Small intestine (tissue), 7 donors: Measurements from ENCODE around the gene PLEKHH1. TPM values are rescaled to one million over a fixed set of nuclear protein-coding genes. Genes with fewer than 3 reads are reported as not detected.

Experiments used
- DNase-seq, 2 donors: peaks; one replicate each; pipeline versions ENCODE4 v3.0.0 to v3.0.0-alpha.2; 2013
- FAIRE-seq: peaks from 2 replicates; lab custom pipeline; 2012; peaks lifted over from hg19 to GRCh38; lab: Jason Lieb, UNC
- H3K27ac ChIP-seq, 3 donors: one replicate each; pipeline ENCODE4 v1.5.1; 2013; ENCODE audit warnings: low read length in 2 of 3, mild to moderate bottlenecking in 2 of 3, control low read depth in 1 of 3, inconsistent platforms in 1 of 3, low read depth in 1 of 3, moderate library complexity in 1 of 3
- H3K27me3 ChIP-seq, 3 donors: one replicate each; pipeline ENCODE4 v1.6.1; 2013; ENCODE audit warnings: low read length in 3 of 3, inconsistent platforms in 1 of 3; ENCODE audit not compliant: control insufficient read depth in 3 of 3, insufficient read depth in 3 of 3
- H3K36me3 ChIP-seq, 3 donors: one replicate each; pipeline ENCODE4 v1.6.1; 2013; ENCODE audit warnings: low read length in 3 of 3, inconsistent platforms in 1 of 3, low read depth in 1 of 3, mild to moderate bottlenecking in 1 of 3, moderate library complexity in 1 of 3; ENCODE audit not compliant: control insufficient read depth in 3 of 3, insufficient read depth in 2 of 3
- H3K4me1 ChIP-seq, 3 donors: one replicate each; pipeline ENCODE4 v1.6.1; 2013; ENCODE audit warnings: low read length in 2 of 3, inconsistent platforms in 1 of 3, low read depth in 1 of 3, mild to moderate bottlenecking in 1 of 3, moderate library complexity in 1 of 3; ENCODE audit not compliant: control insufficient read depth in 3 of 3, insufficient read depth in 2 of 3
- H3K4me3 ChIP-seq, 3 donors: one replicate each; pipeline ENCODE4 v1.5.1; 2013; ENCODE audit warnings: low read length in 3 of 3, control low read depth in 1 of 3, inconsistent platforms in 1 of 3, low read depth in 1 of 3, mild to moderate bottlenecking in 1 of 3, moderate library complexity in 1 of 3
- H3K9me3 ChIP-seq, 2 donors: one replicate each; pipeline ENCODE4 v1.6.1; 2013; ENCODE audit warnings: low read depth in 1 of 2, low read length in 1 of 2; ENCODE audit not compliant: control insufficient read depth in 2 of 2, insufficient read depth in 1 of 2
- WGBS, 3 donors: extraction: QIAGEN DNeasy Blood & Tissue Kit; methylation state at CpG; one replicate each; pipeline ENCODE4 v1.1.7; 2013; 5-methylcytosine and 5-hydroxymethylcytosine counted together
- polyA plus RNA-seq, 4 donors: library from polyadenylated mRNA; stranded (reverse) in 3 of 4; unstranded in 1 of 4; fragments of 200-250 nt in 3 of 4; fragments of 120-200 nt in 1 of 4; gene quantifications; one replicate each; pipeline versions ENCODE4 v1.2.1 to v1.2.3, GENCODE V29; 2013
- donor health status: healthy with polysubstance abuse.
- donor health status: control.
- donor health status: control.
- donor health status: Bipolar disorder and iron deficiency.
- donor health status: healthy.

PLEKHH1 gene
- polyA plus RNA-seq, 4 donors = 21.5 to 87.2 (median 47.5) TPM

- DNase-seq = no peak
- H3K36me3 ChIP-seq = peaks cover 0 to 9% (median 0%) of the 10 kb centered on the region in 3 donors
- no peaks in the 10 kb centered on the region for H3K27me3 ChIP-seq
- FAIRE-seq = no peak
- no peak overlapping the region for H3K4me3 ChIP-seq
- WGBS, 3 donors = 78 to 82% (median 78%) methylated on average over 4 of the region's 4 CpGs
- H3K9me3 ChIP-seq = no peaks in the 10 kb centered on the region
- H3K27ac ChIP-seq = no peak overlapping the region
- peaks cover 0 to 2% (median 0%) of the 10 kb centered on the region in 3 donors for H3K4me1 ChIP-seq
These were observed 31.4 kb upstream of the PLEKHH1 start for GRCh38 chr14:67501670-67502069.

DNA sequence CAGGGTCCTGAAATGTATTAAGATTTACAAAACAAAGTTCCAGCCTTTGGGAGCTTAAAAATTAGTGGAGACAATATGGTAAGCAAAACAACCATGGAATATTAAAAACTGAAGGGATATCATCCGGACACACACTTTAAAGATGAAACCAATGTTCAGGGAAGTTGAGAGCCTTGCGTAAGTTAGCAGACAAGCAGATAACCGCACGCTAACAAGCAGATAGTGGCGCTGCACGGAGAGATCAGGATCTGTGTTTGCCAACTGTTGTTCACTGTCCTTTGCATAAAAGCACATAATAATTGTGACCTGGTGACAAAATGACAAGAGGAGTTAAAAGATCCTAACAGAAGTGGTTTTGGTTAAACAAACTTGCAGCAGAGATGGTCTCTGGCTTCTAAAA lies 30.2 kb upstream of the PLEKHH1 start:
- Histone ChIP-seq H3K27ac (no peak overlapping the region), H3K4me1 (no peaks in the 10 kb centered on the region), H3K27me3 (no peaks in the 10 kb centered on the region), H3K4me3 (no peak overlapping the region), H3K36me3 (peaks cover 0 to 12% (median 0%) of the 10 kb centered on the region in 3 donors), H3K9me3 (no peaks in the 10 kb centered on the region)
- no peak for DNase-seq
- 61 to 69% (median 65%) methylated on average over 6 of the region's 6 CpGs for WGBS, 3 donors
- FAIRE-seq = no peak

- Histone ChIP-seq H3K4me1 (peaks cover 0 to 4% (median 0%) of the 10 kb centered on the region in 3 donors), H3K27ac (no peak overlapping the region), H3K27me3 (no peaks in the 10 kb centered on the region), H3K9me3 (no peaks in the 10 kb centered on the region), H3K4me3 (no peak overlapping the region), H3K36me3 (peaks cover 0 to 12% (median 0%) of the 10 kb centered on the region in 3 donors)
- DNase-seq (no peak), FAIRE-seq (no peak)
- 70 to 87% (median 83%) methylated on average over 7 of the region's 7 CpGs for WGBS, 3 donors
These were observed 29.8 kb upstream of the PLEKHH1 start for GRCh38 chr14:67503331-67503730.

- FAIRE-seq = no peak
- Histone ChIP-seq H3K4me1 (peaks cover 0 to 6% (median 0%) of the 10 kb centered on the region in 3 donors), H3K4me3 (no peak overlapping the region), H3K27ac (no peak overlapping the region), H3K36me3 (peaks cover 0 to 12% (median 0%) of the 10 kb centered on the region in 3 donors), H3K27me3 (no peaks in the 10 kb centered on the region), H3K9me3 (no peaks in the 10 kb centered on the region)
- DNase-seq = no peak
- 65 to 71% (median 67%) methylated on average over 1 of the region's 1 CpG for WGBS, 3 donors
These were observed 27.8 kb upstream of the PLEKHH1 start for GRCh38 chr14:67505254-67505653.

DNA sequence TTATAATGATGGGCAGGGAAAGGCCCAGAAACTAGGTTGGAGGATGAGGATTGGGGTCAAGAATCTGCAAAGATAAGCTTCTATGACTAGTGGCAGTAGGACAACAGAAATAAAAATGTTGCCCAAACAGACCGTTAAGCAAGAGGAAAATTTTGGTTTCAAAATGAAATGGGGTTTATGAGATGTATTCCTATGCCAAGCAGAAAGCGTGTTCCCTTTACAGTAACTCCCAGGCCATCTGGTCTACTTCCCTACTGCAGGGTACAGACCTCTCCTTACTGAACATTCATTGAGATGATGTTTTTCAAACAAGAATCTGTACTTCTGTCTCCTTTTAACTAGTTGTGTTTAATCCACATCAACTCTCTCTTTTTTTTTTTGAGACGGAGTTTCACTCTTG lies 24.1 kb upstream of the PLEKHH1 start:
- Histone ChIP-seq H3K9me3 (no peaks in the 10 kb centered on the region), H3K4me1 (peaks cover 0 to 24% (median 2%) of the 10 kb centered on the region in 3 donors), H3K27me3 (no peaks in the 10 kb centered on the region), H3K4me3 (no peak overlapping the region), H3K27ac (no peak overlapping the region), H3K36me3 (peaks cover 0 to 12% (median 0%) of the 10 kb centered on the region in 3 donors)
- 48 to 53% (median 50%) methylated on average over 3 of the region's 3 CpGs for WGBS, 3 donors
- no peak for FAIRE-seq
- DNase-seq = peak in 1 of 2 donors; percentile 18

DNA sequence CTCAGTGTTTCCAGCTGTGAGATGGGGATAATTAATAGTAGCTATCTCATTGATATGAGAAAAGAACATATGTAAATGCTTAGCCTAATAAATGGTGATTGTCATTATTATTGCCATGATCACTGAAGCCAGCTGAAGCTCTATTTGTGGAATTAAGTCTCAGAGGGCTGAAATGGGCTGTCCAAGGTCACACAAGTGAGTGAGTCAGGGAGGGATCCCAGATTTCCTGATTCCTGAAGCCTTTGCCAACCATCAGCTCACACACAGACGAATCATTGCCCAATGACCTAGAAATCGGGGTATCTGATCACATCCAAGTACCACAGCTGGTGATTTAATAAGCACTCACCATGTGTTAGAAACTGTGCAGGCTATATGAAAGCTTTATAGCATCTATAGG lies 23.0 kb upstream of the PLEKHH1 start:
- no peaks in the 10 kb centered on the region for H3K9me3 ChIP-seq
- H3K27ac ChIP-seq = no peak overlapping the region
- no peak overlapping the region for H3K4me3 ChIP-seq
- H3K4me1 ChIP-seq = peaks cover 0 to 29% (median 2%) of the 10 kb centered on the region in 3 donors
- DNase-seq (no peak), FAIRE-seq (no peak)
- no peaks in the 10 kb centered on the region for H3K27me3 ChIP-seq
- WGBS, 3 donors = 23 to 53% (median 47%) methylated on average over 2 of the region's 2 CpGs
- peaks cover 0 to 10% (median 0%) of the 10 kb centered on the region in 3 donors for H3K36me3 ChIP-seq

- 75 to 87% (median 79%) methylated on average over 3 of the region's 3 CpGs for WGBS, 3 donors
- no peak for DNase-seq
- Histone ChIP-seq H3K27me3 (no peaks in the 10 kb centered on the region), H3K9me3 (no peaks in the 10 kb centered on the region), H3K27ac (no peak overlapping the region), H3K4me1 (peaks cover 0 to 29% (median 2%) of the 10 kb centered on the region in 3 donors), H3K36me3 (peaks cover 0 to 6% (median 0%) of the 10 kb centered on the region in 3 donors), H3K4me3 (no peak overlapping the region)
- no peak for FAIRE-seq
These were observed 22.3 kb upstream of the PLEKHH1 start for GRCh38 chr14:67510836-67511235.

GRCh38 chr14:67512463-67513310 lies 20.4 kb upstream of the PLEKHH1 start:
- Histone ChIP-seq H3K4me3 (no peak overlapping the region), H3K4me1 (peaks cover 0 to 29% (median 2%) of the 10 kb centered on the region in 3 donors), H3K36me3 (no peaks in the 10 kb centered on the region), H3K9me3 (no peaks in the 10 kb centered on the region), H3K27me3 (no peaks in the 10 kb centered on the region), H3K27ac (peak overlapping the region in 1 of 3 donors; percentile 93)
- WGBS, 3 donors = 71 to 83% (median 77%) methylated on average over 8 of the region's 8 CpGs
- no peak for FAIRE-seq
- DNase-seq = no peak
